Fibroblast of the conjunctiva (primary cell): Measurements from ENCODE around the gene PIK3CB.
"Not testable (repeated sequence)": the region's sequence is repeated elsewhere in the genome, so short reads cannot be mapped to it uniquely, and the experiment has no call there.

Experiments used
- DNase-seq: peaks from one replicate; pipeline ENCODE4 v3.0.0-alpha.2; 2010; ENCODE audit warnings: low read depth

Gene PIK3CB

GRCh38 chr3:138846824-138847223, 12.1 kb upstream of the PIK3CB start:
- DNase-seq = not testable (repeated sequence)

- no peak for DNase-seq
Measured at GRCh38 chr3:138846262-138846791, 11.6 kb upstream of the PIK3CB start.

DNA sequence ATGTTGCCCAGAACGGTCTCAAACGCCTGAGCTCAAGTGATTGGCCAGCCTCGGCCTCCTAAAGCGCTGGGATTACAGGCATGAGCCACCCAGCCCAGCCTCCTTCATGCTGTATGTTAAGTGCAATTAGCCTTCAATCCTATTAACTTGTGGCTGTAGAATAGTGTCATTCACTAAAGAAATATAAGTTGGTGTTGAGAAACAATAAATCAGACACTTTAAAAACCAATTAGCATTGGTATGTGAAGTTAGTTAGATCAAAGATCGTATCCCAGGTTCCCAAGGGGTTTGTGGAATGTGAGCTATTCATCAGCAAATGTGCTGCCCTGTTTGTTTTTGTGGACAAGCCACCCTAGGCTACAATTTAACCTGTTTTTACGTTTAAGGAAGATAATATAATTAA, 11.0 kb upstream of the PIK3CB start:
- no peak for DNase-seq

- no peak for DNase-seq
Measured at GRCh38 chr3:138845181-138845601, 10.5 kb upstream of the PIK3CB start.

DNA sequence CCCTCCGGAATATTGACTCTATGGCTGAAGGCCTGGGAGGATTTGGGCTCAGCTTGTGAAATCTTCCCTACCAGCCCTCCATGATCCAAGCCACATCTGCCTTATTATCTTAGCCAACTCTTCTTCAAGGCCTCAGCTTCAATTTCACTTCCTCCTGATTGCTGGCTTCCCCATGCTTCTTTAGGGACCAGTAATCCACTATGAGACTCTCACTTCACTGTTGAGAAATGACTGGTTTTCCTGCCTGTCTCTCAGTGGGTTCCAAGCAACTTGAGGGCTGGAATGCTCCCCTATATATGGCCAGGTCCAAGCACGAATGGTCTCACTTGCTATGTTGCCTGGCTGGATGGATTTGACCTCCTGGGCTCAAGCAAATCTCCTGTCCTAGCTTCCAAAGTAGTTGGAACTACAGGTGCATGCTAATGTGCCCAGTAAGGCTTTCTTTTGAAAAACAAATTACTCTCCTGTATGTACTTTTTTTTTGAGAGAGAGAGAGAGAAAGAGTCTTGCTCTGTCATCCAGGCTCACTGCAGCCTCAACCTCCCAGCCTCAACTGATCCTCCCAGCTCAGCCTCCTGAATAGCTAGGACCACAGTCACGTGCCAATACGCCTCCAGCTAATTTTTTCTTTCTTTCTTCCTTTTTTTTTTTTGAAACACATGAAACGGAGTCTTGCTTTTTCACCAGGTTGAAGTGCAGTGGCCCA, 7.9 kb upstream of the PIK3CB start:
- no peak for DNase-seq

- not testable (repeated sequence) for DNase-seq
Measured at GRCh38 chr3:138838385-138838784, 3.7 kb upstream of the PIK3CB start.

- not testable (repeated sequence) for DNase-seq
Measured at GRCh38 chr3:138835846-138836245, 1.1 kb upstream of the PIK3CB start.

- no peak for DNase-seq
Measured at GRCh38 chr3:138835397-138835757, 649 bp upstream of the PIK3CB start.

DNA sequence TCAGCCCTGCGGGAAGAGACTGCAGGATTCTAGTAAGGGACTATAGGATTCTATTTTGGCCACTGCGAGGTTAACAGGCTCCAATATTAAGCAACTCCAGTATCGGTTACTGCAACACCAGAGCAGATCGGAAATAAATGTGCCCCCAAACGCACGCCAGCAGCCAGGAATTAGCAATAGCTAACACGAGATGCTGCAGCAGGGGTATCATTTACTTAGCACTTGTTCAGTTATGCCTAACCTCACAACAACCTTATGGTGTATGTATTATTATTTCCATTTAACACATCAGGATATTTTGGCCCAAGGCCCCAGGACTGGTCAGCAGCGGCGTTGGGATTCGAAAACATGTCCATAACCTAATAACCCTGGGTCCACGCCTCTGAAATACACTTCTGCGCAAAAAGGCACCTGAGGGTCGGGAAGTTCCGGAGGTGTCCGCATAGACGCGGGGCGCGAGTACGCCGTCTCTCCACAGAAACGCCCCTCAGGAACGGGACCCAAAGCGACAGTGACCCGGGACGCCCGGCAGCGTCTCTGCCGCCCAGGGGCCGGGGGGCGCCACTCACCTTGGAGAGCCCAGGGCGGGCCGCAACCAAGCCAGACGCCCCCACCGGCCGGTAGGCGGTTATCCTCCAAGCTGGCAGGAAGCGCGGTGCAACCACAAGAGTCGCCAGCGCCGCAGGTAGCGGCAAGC, 681 bp downstream of the PIK3CB start:
- no peak for DNase-seq

DNA sequence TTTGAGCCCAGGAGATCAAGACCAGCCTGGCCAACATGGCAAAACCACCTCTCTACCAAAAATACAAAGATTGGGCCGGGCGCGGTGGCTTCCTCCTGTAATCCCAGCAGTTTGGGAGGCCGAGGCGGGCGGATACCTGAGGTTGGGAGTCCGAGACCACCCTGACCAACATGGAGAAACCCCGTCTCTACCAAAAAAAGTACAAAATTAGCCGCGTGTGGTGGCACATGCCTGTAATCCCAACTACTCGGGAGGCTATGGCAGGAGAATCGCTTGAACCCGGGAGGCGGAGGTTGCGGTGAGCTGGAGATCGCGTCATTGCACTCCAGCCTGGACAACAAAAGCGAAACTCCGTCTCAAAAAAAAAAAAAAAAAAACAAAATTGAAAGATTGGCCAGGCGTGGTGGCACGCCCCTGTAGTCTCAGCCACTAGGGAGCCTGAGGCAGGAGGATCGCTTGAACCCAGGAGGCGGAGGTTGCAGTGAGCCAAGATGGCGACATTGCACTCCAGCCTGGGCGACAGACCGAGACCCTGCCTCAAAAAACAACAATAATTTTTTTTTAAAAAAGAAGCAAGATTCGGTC, 2.2 kb downstream of the PIK3CB start:
- not testable (repeated sequence) for DNase-seq

GRCh38 chr3:138829886-138830510, 4.7 kb downstream of the PIK3CB start:
- DNase-seq = no peak

GRCh38 chr3:138829097-138829496, 5.6 kb downstream of the PIK3CB start:
- DNase-seq = no peak

- DNase-seq = no peak
Measured at GRCh38 chr3:138827222-138827621, 7.5 kb downstream of the PIK3CB start.

DNA sequence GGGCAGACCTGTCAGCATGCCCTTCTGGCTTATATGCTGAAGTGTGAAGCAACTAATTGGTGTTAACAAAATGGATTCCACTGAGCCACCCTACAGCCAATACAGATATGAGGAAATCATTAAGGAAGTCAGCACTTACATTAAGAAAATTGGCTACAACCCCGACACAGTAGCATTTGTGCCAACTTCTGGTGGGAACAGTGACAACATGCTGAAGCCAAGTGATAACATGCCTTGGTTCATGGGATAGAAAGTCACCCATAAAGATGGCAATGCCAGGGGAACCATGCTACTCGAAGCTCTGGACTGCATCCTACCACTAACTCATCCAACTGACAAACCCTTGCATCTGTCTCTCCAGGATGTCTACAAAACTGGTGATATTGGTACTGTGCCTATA, 9.4 kb downstream of the PIK3CB start:
- no peak for DNase-seq

DNA sequence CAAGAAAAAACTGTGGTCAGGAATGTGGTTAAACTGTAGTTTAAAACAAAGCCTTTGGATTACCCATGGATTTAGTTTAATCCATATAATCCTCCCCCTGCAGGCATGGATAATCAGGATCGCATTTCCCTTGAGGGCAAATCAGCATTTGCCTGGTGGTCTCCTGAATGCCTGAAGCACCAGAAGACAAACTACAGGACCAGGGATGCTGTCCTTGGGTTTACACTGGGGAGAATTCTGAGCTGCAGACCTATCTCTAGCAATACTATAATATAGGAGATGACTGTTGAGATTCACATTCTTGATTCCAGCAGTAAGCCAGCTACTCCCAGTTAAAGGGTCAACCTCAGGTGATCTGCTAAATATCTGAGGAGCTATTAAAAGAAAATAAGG, 10.6 kb downstream of the PIK3CB start:
- DNase-seq = no peak

DNA sequence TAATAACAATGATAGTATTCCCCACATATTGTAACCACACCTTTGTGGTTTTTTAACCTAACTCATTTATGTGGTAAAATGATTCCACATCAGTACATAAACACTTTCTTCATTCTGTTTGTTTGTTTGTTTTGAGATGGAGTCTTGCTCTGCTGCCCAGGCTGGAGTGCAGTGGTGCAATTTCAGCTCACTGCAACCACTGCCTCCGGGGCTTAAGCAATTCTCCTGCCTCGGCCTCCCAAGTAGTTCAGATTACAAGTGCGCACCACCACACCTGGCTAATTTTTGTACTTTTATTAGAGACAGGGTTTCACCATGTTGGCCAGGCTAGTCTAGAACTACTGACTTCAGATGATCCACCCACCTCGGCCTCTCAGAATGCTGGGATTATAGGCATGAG, 14.3 kb downstream of the PIK3CB start:
- not testable (repeated sequence) for DNase-seq

DNA sequence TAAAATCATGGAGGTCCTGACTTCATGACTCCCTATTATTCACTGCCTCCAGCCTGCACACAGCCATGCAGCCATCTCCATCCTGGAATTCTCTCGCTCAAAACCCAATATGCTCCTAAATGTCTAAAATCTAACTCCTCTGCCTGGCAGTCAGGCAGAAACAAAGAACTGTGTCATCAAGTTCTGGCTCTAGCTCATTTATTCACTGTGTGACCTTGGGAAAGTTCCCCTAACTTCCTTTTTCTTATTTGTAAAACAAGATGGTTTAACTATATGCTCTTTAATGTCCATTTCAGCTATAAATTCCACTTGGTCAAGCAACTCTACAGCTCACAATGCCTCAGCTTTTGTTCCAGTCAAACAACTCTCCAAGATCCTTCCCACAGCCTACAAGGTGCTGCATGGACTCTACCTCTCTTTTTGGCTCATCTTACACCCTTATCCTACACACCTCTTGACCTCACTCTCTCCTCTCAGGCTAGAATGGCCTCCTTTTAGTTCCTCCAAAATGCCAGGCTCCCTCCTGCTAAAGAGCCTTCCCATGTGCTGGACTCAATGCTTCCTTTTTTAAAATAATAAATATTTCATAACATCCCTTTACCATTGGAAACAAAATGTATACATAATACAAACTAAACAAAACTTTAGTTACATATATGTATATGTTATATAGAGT, 16.4 kb downstream of the PIK3CB start:
- no peak for DNase-seq

DNA sequence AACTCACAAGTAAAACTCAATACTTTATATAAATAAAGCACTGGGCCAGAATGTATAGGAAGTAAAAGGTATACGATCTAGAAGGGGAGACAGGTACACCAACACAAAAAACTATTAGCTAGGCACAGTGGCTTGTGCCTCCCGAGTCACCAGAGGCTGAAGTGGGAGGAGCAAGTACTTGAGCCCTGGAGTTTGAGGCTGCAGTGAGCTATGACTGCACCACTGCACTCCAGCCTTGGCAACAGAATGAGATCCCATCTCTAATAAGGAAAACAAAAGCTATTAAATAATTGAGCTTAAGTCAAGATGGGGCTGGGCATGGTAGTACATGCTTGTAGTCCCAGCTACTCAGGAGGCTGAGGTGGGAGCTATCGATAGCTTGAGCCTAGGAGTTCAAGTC, 17.0 kb downstream of the PIK3CB start:
- DNase-seq = no peak

DNA sequence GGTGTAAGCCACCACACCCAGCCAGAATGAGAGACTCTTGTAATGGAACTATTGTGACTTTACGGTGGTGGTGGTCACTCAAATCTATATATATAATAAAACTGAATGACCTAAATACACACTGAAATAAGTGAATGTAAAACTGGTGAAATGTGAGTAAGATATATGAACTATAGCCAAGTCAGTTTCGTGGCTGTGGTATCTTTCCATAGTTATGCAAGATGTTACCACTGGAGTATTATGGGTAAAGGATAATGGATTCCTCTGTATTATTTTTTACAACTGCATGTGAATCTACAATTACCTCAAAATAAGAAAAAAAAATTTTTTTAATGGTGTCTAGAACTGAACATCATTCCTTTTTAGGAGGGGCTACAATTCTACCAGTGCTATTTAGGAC, 21.9 kb downstream of the PIK3CB start:
- DNase-seq = no peak

GRCh38 chr3:138809500-138810256, 25.1 kb downstream of the PIK3CB start:
- DNase-seq = no peak

GRCh38 chr3:138806376-138807080, 28.2 kb downstream of the PIK3CB start:
- DNase-seq = no peak
